IMR-90 (cell line): ENCODE results near the gene RASSF10. TPM values are rescaled to one million over a fixed set of nuclear protein-coding genes. Genes with fewer than 3 reads are reported as not detected.

Source experiments
- ATAC-seq: fragments of 200-7000 bp; cut with Tn5 transposase; 2 replicates; pipeline ENCODE4 v1.9.1; 2020; ENCODE audit warnings: low read depth, mild to moderate bottlenecking, moderate library complexity
- BruUV-seq: library from RNA; stranded (reverse); fragments of 400-500 nt; replicated peaks from 2 replicates; lab custom pipeline; 2021; lab: Mats Ljungman, UMichigan
- CTCF ChIA-PET: fragments of 300-600 bp; formaldehyde crosslinking; extraction: SDS; loops from one replicate; lab custom pipeline; 2021; ENCODE audit warnings: antibody characterized with exemption; lab: Yijun Ruan, JAX
- POLR2A ChIA-PET: fragments of 300-600 bp; sonication (Branson Sonifier 250); formaldehyde crosslinking; loops from one replicate; lab custom pipeline; 2022; ENCODE audit warnings: antibody characterized with exemption; ENCODE audit not compliant: unreplicated experiment; lab: Charles Lee
- DNase-seq: peaks from one replicate; pipeline ENCODE4 v3.0.0; 2013
- H2AFZ ChIP-seq: replicated peaks from 2 replicates; pipeline ENCODE3; 2013; ENCODE audit warnings: low read length, mild to moderate bottlenecking; ENCODE audit not compliant: poor library complexity
- H2AK5ac ChIP-seq: 2 replicates; pipeline ENCODE4 v1.6.1; 2013; ENCODE audit warnings: low read depth, low read length, inconsistent platforms
- H2AK9ac ChIP-seq: replicated peaks from 2 replicates; pipeline ENCODE3; 2013; ENCODE audit warnings: mild to moderate bottlenecking, low read depth, low read length, moderate library complexity; ENCODE audit not compliant: poor library complexity
- H2BK120ac ChIP-seq: 2 replicates; pipeline ENCODE4 v1.6.1; 2013; ENCODE audit warnings: low read depth, low read length, inconsistent platforms
- H2BK15ac ChIP-seq: 3 replicates; pipeline ENCODE4 v1.6.1; 2013; ENCODE audit warnings: low read depth, low read length, inconsistent platforms
- H2BK20ac ChIP-seq: 2 replicates; pipeline ENCODE4 v1.6.1; 2013; ENCODE audit warnings: low read depth, mild to moderate bottlenecking, inconsistent platforms, low read length, moderate library complexity
- H2BK5ac ChIP-seq: 2 replicates; pipeline ENCODE4 v1.6.1; 2013; ENCODE audit warnings: mild to moderate bottlenecking, low read depth, low read length, inconsistent platforms; ENCODE audit not compliant: poor library complexity, severe bottlenecking
- H3K14ac ChIP-seq: replicated peaks from 2 replicates; pipeline ENCODE4 v1.6.1; 2013; ENCODE audit warnings: low read depth, low read length, inconsistent platforms
- H3K18ac ChIP-seq: 2 replicates; pipeline ENCODE4 v1.6.1; 2013; ENCODE audit warnings: low read depth, low read length, control low read depth
- H3K23ac ChIP-seq: 2 replicates; pipeline ENCODE4 v1.6.1; 2013; ENCODE audit warnings: low read depth, low read length, inconsistent platforms
- H3K27ac ChIP-seq: 2 replicates; pipeline ENCODE4 v1.5.1; 2013; ENCODE audit warnings: mild to moderate bottlenecking, control low read depth, low read length; ENCODE audit not compliant: insufficient read depth
- H3K27me3 ChIP-seq: 2 replicates; pipeline ENCODE4 v1.6.1; 2013; ENCODE audit warnings: low read length; ENCODE audit not compliant: control insufficient read depth, insufficient read depth
- H3K36me3 ChIP-seq: 2 replicates; pipeline ENCODE4 v1.6.1; 2013; ENCODE audit warnings: low read length, mixed read lengths; ENCODE audit not compliant: control insufficient read depth, insufficient read depth
- H3K4ac ChIP-seq: 2 replicates; pipeline ENCODE4 v1.6.1; 2013; ENCODE audit warnings: low read depth, low read length, inconsistent platforms
- H3K4me1 ChIP-seq: 2 replicates; pipeline ENCODE4 v1.6.1; 2013; ENCODE audit warnings: low read length, mixed read lengths; ENCODE audit not compliant: control insufficient read depth, insufficient read depth
- H3K4me2 ChIP-seq: 2 replicates; pipeline ENCODE4 v1.6.1; 2013; ENCODE audit warnings: low read depth, mild to moderate bottlenecking, control low read depth, low read length, moderate library complexity
- H3K4me3 ChIP-seq: 2 replicates; pipeline ENCODE4 v1.5.1; 2013; ENCODE audit warnings: low read depth, mild to moderate bottlenecking, control low read depth, low read length, moderate library complexity; ENCODE audit not compliant: insufficient read depth
- H3K56ac ChIP-seq: 2 replicates; pipeline ENCODE4 v1.6.1; 2013; ENCODE audit warnings: low read length, inconsistent platforms; ENCODE audit not compliant: insufficient read depth; ENCODE audit errors: extremely low read depth
- H3K79me1 ChIP-seq, 2 experiments: 2 replicates each; pipeline ENCODE4 v1.6.1; 2013; ENCODE audit warnings: low read length in 2 of 2, inconsistent platforms in 1 of 2, low read depth in 1 of 2
- H3K9ac ChIP-seq: 2 replicates; pipeline ENCODE4 v1.6.1; 2013; ENCODE audit warnings: low read depth, low read length, control low read depth
- H3K9me1 ChIP-seq: 2 replicates; pipeline ENCODE4 v1.6.1; 2013; ENCODE audit warnings: low read length, inconsistent platforms; ENCODE audit not compliant: insufficient read depth
- H3K9me3 ChIP-seq: 2 replicates; pipeline ENCODE4 v1.6.1; 2013; ENCODE audit warnings: low read length; ENCODE audit not compliant: control insufficient read depth, insufficient read depth
- H4K20me1 ChIP-seq: 2 replicates; pipeline ENCODE4 v1.6.1; 2013; ENCODE audit warnings: low read length, inconsistent platforms; ENCODE audit not compliant: insufficient read depth
- H4K5ac ChIP-seq: 2 replicates; pipeline ENCODE4 v1.6.1; 2013; ENCODE audit warnings: mild to moderate bottlenecking, low read depth, low read length, control low read depth
- H4K8ac ChIP-seq, 2 experiments: 2 replicates each; pipeline ENCODE4 v1.6.1; 2013; ENCODE audit warnings: low read depth in 2 of 2, low read length in 2 of 2, control low read depth in 1 of 2, inconsistent platforms in 1 of 2
- H4K91ac ChIP-seq: 2 replicates; pipeline ENCODE4 v1.6.1; 2013; ENCODE audit warnings: low read depth, low read length, inconsistent platforms; ENCODE audit not compliant: insufficient read depth
- CEBPB ChIP-seq: IDR thresholded peaks from 2 replicates; pipeline ENCODE4 v1.6.1; 2012; ENCODE audit warnings: low read depth, low read length, improper control_type of control experiment
- CHD1 ChIP-seq: IDR thresholded peaks from 2 replicates; pipeline ENCODE4 v1.6.1; 2012; ENCODE audit warnings: low read depth, low read length, improper control_type of control experiment
- ELK1 ChIP-seq: fragments of 150-350 bp; IDR thresholded peaks from 2 replicates; pipeline ENCODE4 v1.6.1; 2016; ENCODE audit warnings: low read depth, mild to moderate bottlenecking, low read length, moderate library complexity, borderline replicate concordance
- FOS ChIP-seq: fragments of 150-350 bp; IDR thresholded peaks from 2 replicates; pipeline ENCODE4 v1.6.1; 2016; ENCODE audit warnings: low read depth, low read length
- MAZ ChIP-seq: IDR thresholded peaks from 2 replicates; pipeline ENCODE4 v1.6.1; 2012; ENCODE audit warnings: low read depth, mild to moderate bottlenecking, low read length, improper control_type of control experiment, moderate library complexity, borderline replicate concordance
- MXI1 ChIP-seq: IDR thresholded peaks from 2 replicates; pipeline ENCODE4 v1.6.1; 2012; ENCODE audit warnings: low read depth, mild to moderate bottlenecking, low read length, moderate library complexity, borderline replicate concordance
- NFE2L2 ChIP-seq: fragments of 150-350 bp; IDR thresholded peaks from 2 replicates; pipeline ENCODE4 v1.6.1; 2016; ENCODE audit warnings: low read depth, mild to moderate bottlenecking, low read length
- POLR2A ChIP-seq: IDR thresholded peaks from 2 replicates; pipeline ENCODE4 v1.6.1; 2012; ENCODE audit warnings: mild to moderate bottlenecking, low read depth, low read length
- RAD21 ChIP-seq: IDR thresholded peaks from 2 replicates; pipeline ENCODE4 v1.6.1; 2012; ENCODE audit warnings: low read length, improper control_type of control experiment
- SMC3 ChIP-seq: fragments of 150-350 bp; IDR thresholded peaks from 2 replicates; pipeline ENCODE4 v1.6.1; 2016; ENCODE audit warnings: low read depth, mild to moderate bottlenecking, antibody characterized with exemption, low read length, moderate library complexity
- USF2 ChIP-seq: fragments of 150-350 bp; IDR thresholded peaks from 2 replicates; pipeline ENCODE4 v1.6.1; 2017; ENCODE audit warnings: mild to moderate bottlenecking, antibody characterized with exemption, low read length, low read depth
- WGBS, 2 experiments: methylation state at CpG; one replicate each; pipeline versions ENCODE4 v1.1.5 to v1.1.7; 2013; ENCODE audit warnings: missing lambda C conversion rate in 2 of 2; ENCODE audit not compliant: insufficient read length in 1 of 2; ENCODE audit errors: extremely low coverage in 2 of 2; 5-methylcytosine and 5-hydroxymethylcytosine counted together
- dilution Hi-C: fragments of 300-500 bp; cut with HindIII; formaldehyde crosslinking; loops from one replicate; pipeline ENCODE4 v1.14.3; 2018; ENCODE audit warnings: low sequenced_read_pairs; ENCODE audit not compliant: unreplicated experiment
- in situ Hi-C: fragments of 300-500 bp; cut with MboI; formaldehyde crosslinking; loops from 3 replicates; pipeline ENCODE4 v1.14.3; 2019; ENCODE audit warnings: low sequenced_read_pairs, inconsistent platforms, mixed read lengths
- intact Hi-C: fragments of 100-400 bp; cut with micrococcal nuclease; formaldehyde crosslinking; loops from 2 replicates; pipeline ENCODE4 v1.10.0; 2022
- polyA plus RNA-seq, 3 experiments: library from polyadenylated mRNA; depleted of rRNA; stranded (reverse); fragments of >200 nt; gene quantifications; 2 replicates each; pipeline ENCODE4 v1.2.3, GENCODE V29; 2012; ENCODE audit warnings: low replicate concordance in 1 of 3
- total RNA-seq: library from RNA; depleted of rRNA; stranded (reverse); fragments of >200 nt; gene quantifications from 2 replicates; pipeline ENCODE4 v1.2.3, GENCODE V29; 2012

The RASSF10 gene
- total and polyA plus RNA-seq, 2 of the 4 experiments (the other 2 are of a cell fraction) = not detected

- Histone ChIP-seq H3K9ac (no peak overlapping the region), H2BK15ac (no peak overlapping the region), H4K5ac (no peak overlapping the region), H4K91ac (no peak overlapping the region), H4K8ac (no peak overlapping the region), H3K9me1 (no peaks in the 10 kb centered on the region), H3K23ac (no peak overlapping the region), H2AK9ac (no peak overlapping the region), H3K4ac (no peak overlapping the region), H3K79me1 (no peaks in the 10 kb centered on the region), H4K20me1 (no peaks in the 10 kb centered on the region), H3K27me3 (peaks cover 36% of the 10 kb centered on the region), H3K4me3 (no peak overlapping the region), H2BK5ac (no peak overlapping the region), H3K56ac (no peak overlapping the region), H3K36me3 (no peaks in the 10 kb centered on the region), H3K4me2 (no peak overlapping the region), H3K4me1 (no peaks in the 10 kb centered on the region), H3K18ac (no peak overlapping the region), H3K9me3 (no peaks in the 10 kb centered on the region), H2BK120ac (no peak overlapping the region), H2AFZ (no peak overlapping the region), H3K27ac (no peak overlapping the region), H2BK20ac (no peak overlapping the region), H2AK5ac (no peak overlapping the region), H3K14ac (no peak overlapping the region)
- intact Hi-C loops (no loop called here), in situ Hi-C loops (no loop called here), dilution Hi-C loops (no loop called here)
- no peak for DNase-seq
- no TSS peak for BruUV-seq
- no CpG with 5 or more reads among the region's 4 CpGs for WGBS, 2 experiments
- CTCF ChIA-PET = no interaction called here
- POLR2A ChIA-PET = no interaction called here
- no peak for TF ChIP-seq USF2
- no peak for TF ChIP-seq FOS
- TF ChIP-seq RAD21 = no peak
- TF ChIP-seq MXI1 = no peak
- TF ChIP-seq NFE2L2 = no peak
- TF ChIP-seq CEBPB = no peak
- no peak for TF ChIP-seq POLR2A
- no peak for TF ChIP-seq CHD1
- no peak for TF ChIP-seq ELK1
- no peak for TF ChIP-seq MAZ
- TF ChIP-seq SMC3 = no peak
- no peak for ATAC-seq
Observed at GRCh38 chr11:13019313-13019712, 10.2 kb downstream of the RASSF10 start.
